NB4 (cell line): ENCODE results near the gene IRF2BP1.

Source experiments
- DNase-seq: peaks from one replicate; pipeline ENCODE4 v3.0.0; 2010; ENCODE audit warnings: low read depth
- H3K4me3 ChIP-seq: one replicate; pipeline ENCODE4 v1.5.1; 2011; ENCODE audit warnings: mild to moderate bottlenecking, low read depth, low read length, moderate library complexity
- MYC ChIP-seq: IDR thresholded peaks from 2 replicates; pipeline ENCODE4 v1.6.1; 2011; ENCODE audit warnings: low read depth, low read length
- POLR2A ChIP-seq: IDR thresholded peaks from 2 replicates; pipeline ENCODE4 v1.6.1; 2011; ENCODE audit warnings: mild to moderate bottlenecking; ENCODE audit not compliant: insufficient read length; ENCODE audit errors: extremely low read depth
- TF ChIP-seq, protein P1 (sequence below): IDR thresholded peaks from one replicate; pipeline ENCODE4 v1.5.1; 2012; ENCODE audit warnings: low read depth, low read length
- TF ChIP-seq, protein P2 (sequence below): IDR thresholded peaks from 2 replicates; pipeline ENCODE4 v1.6.1; 2011; ENCODE audit warnings: low read depth, low read length

The IRF2BP1 gene

DNA sequence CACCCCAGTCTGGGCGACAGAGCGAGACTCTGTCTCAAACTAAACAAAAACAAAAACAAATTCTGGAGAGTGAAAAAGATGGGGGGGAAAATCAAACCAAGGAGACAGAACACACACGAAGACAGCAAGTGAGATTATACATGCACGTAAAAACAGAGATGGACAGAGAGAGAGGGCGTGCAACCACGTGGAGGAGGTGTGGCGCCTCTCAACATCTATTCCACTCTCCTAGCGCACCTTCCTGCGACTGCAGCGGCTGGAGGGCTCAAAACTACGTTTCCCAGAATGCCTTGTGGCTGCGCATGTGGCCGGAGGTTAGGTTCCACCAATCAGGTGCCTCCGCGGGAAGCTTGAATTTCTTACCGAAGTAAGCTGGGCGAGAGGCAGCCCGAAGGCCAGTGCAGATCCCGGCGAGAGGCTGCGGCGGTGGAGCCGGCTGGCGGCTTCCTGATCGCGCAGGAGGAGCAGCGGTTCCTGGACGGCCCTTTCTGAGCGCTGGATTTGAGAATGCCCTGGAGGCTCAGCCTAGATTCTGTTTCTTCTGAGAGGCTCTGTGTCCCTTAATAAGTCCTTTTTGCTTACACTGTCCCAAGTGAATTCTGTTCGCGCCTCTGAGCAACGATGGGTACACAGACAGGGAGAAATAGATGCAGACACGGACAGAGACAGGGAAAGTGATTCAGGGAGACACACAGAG, 41.8 kb upstream of the IRF2BP1 start:
- peak; percentile 98 for DNase-seq
- TF ChIP-seq MYC: peak; percentile 97
- TF ChIP-seq, protein P1, sequence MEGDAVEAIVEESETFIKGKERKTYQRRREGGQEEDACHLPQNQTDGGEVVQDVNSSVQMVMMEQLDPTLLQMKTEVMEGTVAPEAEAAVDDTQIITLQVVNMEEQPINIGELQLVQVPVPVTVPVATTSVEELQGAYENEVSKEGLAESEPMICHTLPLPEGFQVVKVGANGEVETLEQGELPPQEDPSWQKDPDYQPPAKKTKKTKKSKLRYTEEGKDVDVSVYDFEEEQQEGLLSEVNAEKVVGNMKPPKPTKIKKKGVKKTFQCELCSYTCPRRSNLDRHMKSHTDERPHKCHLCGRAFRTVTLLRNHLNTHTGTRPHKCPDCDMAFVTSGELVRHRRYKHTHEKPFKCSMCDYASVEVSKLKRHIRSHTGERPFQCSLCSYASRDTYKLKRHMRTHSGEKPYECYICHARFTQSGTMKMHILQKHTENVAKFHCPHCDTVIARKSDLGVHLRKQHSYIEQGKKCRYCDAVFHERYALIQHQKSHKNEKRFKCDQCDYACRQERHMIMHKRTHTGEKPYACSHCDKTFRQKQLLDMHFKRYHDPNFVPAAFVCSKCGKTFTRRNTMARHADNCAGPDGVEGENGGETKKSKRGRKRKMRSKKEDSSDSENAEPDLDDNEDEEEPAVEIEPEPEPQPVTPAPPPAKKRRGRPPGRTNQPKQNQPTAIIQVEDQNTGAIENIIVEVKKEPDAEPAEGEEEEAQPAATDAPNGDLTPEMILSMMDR: no peak
- peak; percentile 54 for TF ChIP-seq POLR2A
- TF ChIP-seq, protein P2, sequence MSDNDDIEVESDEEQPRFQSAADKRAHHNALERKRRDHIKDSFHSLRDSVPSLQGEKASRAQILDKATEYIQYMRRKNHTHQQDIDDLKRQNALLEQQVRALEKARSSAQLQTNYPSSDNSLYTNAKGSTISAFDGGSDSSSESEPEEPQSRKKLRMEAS: peak; percentile 96
- H3K4me3 ChIP-seq: peak overlapping the region; percentile 13

DNA sequence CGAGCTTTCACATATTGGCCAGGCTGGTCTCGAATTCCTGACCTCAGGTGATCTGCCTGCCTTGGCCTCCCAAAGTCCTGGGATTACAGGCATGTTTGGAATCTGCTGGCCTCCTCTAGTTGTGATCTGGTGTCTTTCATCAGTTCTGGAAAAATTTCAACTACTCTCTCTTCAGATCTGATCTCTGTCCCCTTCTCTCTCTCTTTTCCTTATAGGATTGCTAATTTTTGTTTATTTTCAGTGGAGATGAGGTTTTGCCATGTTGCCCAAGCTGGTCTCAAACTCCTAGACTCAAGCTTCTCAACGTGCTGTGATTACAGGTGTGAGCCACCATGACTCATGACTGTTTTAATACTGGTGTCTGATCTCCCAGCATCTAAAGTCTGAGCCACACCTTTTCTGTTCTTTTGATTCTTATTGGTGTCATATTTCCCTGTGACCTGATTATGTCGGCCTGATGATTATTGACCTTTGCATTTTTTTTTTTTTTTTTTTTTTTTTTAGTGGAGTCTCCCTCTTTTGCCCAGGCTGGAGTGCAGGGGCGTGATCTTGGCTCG, 39.0 kb upstream of the IRF2BP1 start:
- H3K4me3 ChIP-seq: no peak overlapping the region
- DNase-seq: no peak
- no peak for TF ChIP-seq POLR2A
- TF ChIP-seq MYC: no peak
- TF ChIP-seq, protein P2: no peak
- TF ChIP-seq, protein P1: no peak

DNA sequence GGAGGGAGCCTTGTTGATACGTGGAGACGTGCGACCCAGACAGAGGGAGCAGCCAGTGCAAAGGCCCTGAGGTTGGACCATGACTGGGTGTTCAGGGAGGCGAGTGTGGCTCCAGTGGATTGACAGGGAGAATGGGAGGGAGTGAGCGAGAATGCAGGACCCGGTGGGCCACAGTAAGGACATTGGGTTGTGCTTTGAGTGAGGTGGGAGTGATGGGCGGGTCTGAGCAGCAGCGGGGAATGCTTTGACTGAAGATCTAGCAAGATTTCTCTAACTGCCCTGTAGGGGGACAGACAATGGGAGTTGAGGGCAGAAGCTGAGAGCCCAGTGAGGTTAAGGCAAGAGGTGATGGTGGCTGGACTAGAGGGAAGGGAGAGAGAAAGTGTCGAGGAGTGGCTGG, 36.3 kb upstream of the IRF2BP1 start:
- peak; percentile 60 for DNase-seq
- TF ChIP-seq, protein P2: no peak
- TF ChIP-seq, protein P1: peak; percentile 62
- H3K4me3 ChIP-seq: no peak overlapping the region

DNA sequence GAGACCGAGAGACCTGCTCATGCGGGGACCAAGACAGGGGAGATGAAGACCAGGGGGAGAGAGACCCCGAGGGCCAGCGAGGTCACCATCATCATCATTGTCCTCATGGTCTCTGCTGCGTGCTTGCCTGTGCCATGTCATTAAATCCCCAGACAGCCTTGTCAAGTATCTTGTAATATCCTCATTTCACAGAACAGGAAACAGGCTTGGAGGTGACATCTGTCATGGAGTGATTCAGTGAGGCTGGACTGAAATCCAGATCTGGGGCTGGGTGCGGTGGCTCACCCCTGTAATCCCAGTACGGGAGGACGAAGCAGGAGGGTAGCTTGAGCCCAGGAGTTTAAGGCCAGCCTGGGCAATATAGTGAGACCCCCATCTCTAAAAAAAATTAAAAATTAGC, 34.5 kb upstream of the IRF2BP1 start:
- DNase-seq: peak; percentile 41
- H3K4me3 ChIP-seq: no peak overlapping the region
- TF ChIP-seq, protein P1: no peak
- TF ChIP-seq MYC: no peak
- TF ChIP-seq, protein P2: no peak
- TF ChIP-seq POLR2A: no peak

DNA sequence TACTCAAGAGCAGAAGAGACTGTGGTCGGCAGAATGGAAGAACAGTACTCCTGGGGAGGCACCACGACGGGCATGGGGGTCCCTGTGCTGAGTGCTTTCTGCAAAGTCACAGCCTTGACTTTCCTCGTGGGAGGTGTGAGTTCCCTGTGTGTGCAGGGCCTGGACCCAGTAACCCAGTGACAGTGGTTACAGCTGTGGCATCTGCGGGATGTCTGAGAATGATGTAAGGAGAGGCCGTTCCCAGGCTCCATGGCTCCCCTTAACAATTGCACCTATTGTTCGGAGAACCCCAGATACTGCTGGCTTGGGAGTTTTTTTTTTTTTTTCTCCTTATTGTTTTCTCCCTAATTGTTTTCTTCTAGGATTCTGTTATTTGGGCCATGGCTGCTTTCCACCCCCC, 33.7 kb upstream of the IRF2BP1 start:
- H3K4me3 ChIP-seq: no peak overlapping the region
- DNase-seq: no peak
- TF ChIP-seq POLR2A: no peak
- TF ChIP-seq, protein P2: no peak
- TF ChIP-seq, protein P1: no peak
- TF ChIP-seq MYC: no peak
